Measurements from ENCODE around the gene PSMC3. TPM values are rescaled to one million over a fixed set of nuclear protein-coding genes. Genes with fewer than 3 reads are reported as not detected.

PSMC3 gene
- total RNA-seq, 4 donors from 2014 or later: 81.0 to 164 (median 118) TPM

DNA sequence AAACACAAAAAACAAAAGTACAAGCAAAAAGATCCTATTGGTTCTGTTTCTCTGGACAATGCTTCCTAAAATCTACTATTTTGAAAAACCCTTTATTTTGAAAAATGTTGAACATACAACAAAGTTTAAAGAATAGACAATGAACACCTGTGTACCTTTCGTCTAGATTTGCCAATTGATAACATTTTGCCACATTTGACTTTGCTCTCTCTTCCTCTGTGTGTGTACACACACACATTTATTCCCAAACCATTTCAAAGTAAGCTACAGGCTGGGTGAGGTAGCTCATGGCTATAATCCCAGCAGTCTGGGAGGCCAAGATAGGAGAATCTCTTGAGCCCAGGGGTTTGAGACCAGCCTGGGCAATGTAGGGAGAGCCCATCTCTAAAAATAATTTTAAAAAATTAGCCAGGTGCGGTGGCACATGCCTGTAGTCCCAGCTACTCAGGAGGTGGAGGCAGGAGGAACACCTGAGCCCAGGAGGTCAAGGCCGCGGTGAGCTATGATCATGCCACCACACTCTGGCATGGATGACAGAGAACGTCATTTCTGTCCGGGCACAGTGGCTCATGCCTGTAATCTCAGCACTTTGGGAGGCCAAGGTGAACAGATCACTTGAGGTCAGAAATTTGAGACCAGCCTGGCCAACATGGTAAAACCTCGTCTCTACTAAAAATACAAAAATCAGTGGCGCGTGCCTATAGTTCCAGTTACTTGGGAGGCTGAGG, 5.3 kb upstream of the PSMC3 start:
- no peak for DNase-seq (ENCODE audit: low spot score in 2 of 2)
- H3K4me3 ChIP-seq (ENCODE audit: low read depth, poor library complexity, severe bottlenecking): no peak overlapping the region
- TF ChIP-seq, protein P1, sequence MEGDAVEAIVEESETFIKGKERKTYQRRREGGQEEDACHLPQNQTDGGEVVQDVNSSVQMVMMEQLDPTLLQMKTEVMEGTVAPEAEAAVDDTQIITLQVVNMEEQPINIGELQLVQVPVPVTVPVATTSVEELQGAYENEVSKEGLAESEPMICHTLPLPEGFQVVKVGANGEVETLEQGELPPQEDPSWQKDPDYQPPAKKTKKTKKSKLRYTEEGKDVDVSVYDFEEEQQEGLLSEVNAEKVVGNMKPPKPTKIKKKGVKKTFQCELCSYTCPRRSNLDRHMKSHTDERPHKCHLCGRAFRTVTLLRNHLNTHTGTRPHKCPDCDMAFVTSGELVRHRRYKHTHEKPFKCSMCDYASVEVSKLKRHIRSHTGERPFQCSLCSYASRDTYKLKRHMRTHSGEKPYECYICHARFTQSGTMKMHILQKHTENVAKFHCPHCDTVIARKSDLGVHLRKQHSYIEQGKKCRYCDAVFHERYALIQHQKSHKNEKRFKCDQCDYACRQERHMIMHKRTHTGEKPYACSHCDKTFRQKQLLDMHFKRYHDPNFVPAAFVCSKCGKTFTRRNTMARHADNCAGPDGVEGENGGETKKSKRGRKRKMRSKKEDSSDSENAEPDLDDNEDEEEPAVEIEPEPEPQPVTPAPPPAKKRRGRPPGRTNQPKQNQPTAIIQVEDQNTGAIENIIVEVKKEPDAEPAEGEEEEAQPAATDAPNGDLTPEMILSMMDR (IDR thresholded peaks at IDR 0.05): no peak
- no peak for TF ChIP-seq POLR2A (IDR thresholded peaks at IDR 0.05)
- WGBS, 2 donors: 88 to 95% methylated on average over 9 of the region's 9 CpGs
- intact Hi-C loops (cut with DNase I; ENCODE audit: low total_unique reads): no loop called here

DNA sequence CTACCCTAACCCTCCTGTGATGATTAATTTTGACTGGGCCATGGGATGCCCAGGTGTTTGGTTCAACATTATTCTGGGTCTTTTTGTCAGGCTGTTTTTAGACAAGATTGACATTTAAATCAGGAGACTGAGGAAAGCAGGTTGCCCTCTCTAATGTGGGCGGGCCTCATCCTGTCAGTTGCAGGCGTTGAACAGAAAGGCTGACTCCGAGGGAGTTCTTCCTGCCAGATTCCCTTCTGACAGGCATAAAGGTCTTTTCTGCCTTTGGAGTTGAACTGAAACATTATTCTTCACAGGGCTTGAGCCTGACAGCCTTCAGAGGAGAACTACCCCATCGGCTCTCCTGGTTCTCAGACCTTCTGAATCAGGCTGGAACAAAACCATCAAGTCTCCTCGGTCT, 4.3 kb upstream of the PSMC3 start:
- no peak for DNase-seq (ENCODE audit: low spot score in 2 of 2)
- TF ChIP-seq, protein P1 (IDR thresholded peaks at IDR 0.05): no peak
- no peak for TF ChIP-seq POLR2A (IDR thresholded peaks at IDR 0.05)
- WGBS, 2 donors: 75 to 78% methylated on average over 5 of the region's 5 CpGs
- intact Hi-C loops (cut with DNase I; ENCODE audit: low total_unique reads): no loop called here
- no peak overlapping the region for H3K4me3 ChIP-seq (ENCODE audit: low read depth, poor library complexity, severe bottlenecking)

GRCh38 chr11:47425611-47426010, 628 bp downstream of the PSMC3 start:
- intact Hi-C loops (cut with DNase I; ENCODE audit: low total_unique reads): no loop called here
- DNase-seq (ENCODE audit: low spot score in 2 of 2): no peak
- TF ChIP-seq, protein P1 (IDR thresholded peaks at IDR 0.05): no peak
- no peak for TF ChIP-seq POLR2A (IDR thresholded peaks at IDR 0.05)
- H3K4me3 ChIP-seq (ENCODE audit: low read depth, poor library complexity, severe bottlenecking): peak overlapping the region; percentile 82
- WGBS, 2 donors: 0% methylated on average over 14 of the region's 14 CpGs

DNA sequence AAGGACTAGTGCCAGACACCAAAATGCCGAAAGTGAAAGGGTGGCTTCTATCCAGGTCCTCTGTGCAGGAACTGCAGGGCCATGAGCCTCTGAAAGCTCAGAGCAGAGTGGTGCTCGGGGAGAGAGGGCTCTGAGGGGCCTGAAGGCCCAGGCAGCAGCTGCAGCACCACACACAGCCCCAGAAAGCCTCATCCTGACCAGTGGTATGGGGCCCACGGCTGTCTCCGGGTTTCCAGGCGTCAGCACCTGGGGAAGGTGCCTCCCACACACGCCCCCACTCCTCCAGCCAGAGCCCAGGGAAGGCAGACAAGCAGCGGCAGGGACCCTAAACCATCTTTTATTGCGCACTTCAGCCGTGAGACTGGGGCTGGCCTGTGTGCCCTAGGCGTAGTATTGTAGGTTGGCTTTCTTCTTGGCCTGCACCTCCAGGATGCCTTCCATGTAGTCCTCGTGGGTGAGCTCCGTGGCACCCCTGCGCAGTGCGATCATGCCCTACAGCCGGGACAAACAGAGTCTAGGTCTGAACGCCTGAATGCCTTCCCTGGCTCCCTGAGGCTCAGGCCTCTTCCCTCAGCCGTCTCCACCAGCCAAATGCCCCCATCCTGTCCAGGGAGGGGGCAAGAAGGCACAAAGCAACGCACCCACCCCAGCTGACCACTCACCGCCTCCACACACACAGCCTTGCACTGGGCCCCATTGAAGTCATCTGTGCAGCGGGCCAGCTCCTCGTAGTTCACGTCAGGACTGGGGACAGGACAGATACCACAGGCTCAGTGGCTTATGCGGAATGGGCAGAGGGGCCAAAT, 7.6 kb downstream of the PSMC3 start:
- DNase-seq (ENCODE audit: low spot score in 2 of 2): no peak
- intact Hi-C loops (cut with DNase I; ENCODE audit: low total_unique reads): no loop called here
- no peak overlapping the region for H3K4me3 ChIP-seq (ENCODE audit: low read depth, poor library complexity, severe bottlenecking)
- WGBS, 2 donors: 55 to 69% methylated on average over 13 to 22 of the region's 23 CpGs
- TF ChIP-seq POLR2A (IDR thresholded peaks at IDR 0.05): no peak
- TF ChIP-seq, protein P1 (IDR thresholded peaks at IDR 0.05): no peak

DNA sequence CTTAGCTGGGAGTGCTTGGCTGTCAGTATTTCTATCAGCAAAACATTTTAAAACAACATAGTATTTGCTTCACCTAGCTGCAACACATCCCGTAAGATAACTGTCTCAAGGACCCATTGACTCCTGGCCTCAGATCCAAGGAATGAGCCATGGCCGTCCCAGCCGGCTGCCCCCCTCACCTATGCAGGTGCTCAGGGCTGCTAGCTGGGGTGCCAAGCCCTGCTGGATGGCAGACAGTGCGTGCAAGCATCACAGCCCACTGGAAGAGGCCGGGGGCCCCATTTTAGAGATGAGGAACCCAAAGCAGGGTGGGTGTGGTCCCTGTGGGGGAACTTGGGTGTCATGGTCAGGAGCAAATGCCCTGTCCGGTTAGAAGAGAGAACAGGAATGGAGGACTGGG, 8.5 kb downstream of the PSMC3 start:
- no peak overlapping the region for H3K4me3 ChIP-seq (ENCODE audit: low read depth, poor library complexity, severe bottlenecking)
- intact Hi-C loops (cut with DNase I; ENCODE audit: low total_unique reads): no loop called here
- TF ChIP-seq, protein P1 (IDR thresholded peaks at IDR 0.05): no peak
- no peak for TF ChIP-seq POLR2A (IDR thresholded peaks at IDR 0.05)
- WGBS, 2 donors: 83% methylated on average over 6 of the region's 6 CpGs
- no peak for DNase-seq (ENCODE audit: low spot score in 2 of 2)
